Measurements from ENCODE around the gene RABGAP1L.
"Not testable (repeated sequence)": the region's sequence is repeated elsewhere in the genome, so short reads cannot be mapped to it uniquely, and the experiment has no call there.

The RABGAP1L gene

GRCh38 chr1:174837386-174837785, 678.1 kb downstream of the RABGAP1L start:
- in situ Hi-C loops (cut with MboI; ENCODE audit: low sequenced_read_pairs): no loop called here

DNA sequence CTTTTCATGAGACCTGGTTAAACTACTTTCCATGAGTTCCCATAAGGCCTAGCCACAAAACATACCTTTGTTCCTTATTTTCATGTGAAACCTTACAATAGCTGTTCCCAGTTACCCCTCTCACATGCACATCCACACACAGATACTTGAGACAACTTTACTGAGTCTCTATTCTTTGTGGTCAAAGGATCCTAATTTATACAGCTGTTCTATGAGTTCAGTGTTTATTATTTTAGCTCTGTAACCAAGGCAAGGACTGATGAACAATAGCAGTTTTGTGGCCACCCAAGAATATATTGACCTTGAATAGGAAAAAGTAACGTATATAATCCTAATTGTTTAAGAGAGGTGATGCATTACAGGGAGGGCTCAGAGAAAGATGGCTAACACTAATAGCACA, 679.9 kb downstream of the RABGAP1L start:
- in situ Hi-C loops (cut with MboI; ENCODE audit: low sequenced_read_pairs): no loop called here

GRCh38 chr1:174841747-174842146, 682.4 kb downstream of the RABGAP1L start:
- in situ Hi-C loops (cut with MboI; ENCODE audit: low sequenced_read_pairs): no loop called here

DNA sequence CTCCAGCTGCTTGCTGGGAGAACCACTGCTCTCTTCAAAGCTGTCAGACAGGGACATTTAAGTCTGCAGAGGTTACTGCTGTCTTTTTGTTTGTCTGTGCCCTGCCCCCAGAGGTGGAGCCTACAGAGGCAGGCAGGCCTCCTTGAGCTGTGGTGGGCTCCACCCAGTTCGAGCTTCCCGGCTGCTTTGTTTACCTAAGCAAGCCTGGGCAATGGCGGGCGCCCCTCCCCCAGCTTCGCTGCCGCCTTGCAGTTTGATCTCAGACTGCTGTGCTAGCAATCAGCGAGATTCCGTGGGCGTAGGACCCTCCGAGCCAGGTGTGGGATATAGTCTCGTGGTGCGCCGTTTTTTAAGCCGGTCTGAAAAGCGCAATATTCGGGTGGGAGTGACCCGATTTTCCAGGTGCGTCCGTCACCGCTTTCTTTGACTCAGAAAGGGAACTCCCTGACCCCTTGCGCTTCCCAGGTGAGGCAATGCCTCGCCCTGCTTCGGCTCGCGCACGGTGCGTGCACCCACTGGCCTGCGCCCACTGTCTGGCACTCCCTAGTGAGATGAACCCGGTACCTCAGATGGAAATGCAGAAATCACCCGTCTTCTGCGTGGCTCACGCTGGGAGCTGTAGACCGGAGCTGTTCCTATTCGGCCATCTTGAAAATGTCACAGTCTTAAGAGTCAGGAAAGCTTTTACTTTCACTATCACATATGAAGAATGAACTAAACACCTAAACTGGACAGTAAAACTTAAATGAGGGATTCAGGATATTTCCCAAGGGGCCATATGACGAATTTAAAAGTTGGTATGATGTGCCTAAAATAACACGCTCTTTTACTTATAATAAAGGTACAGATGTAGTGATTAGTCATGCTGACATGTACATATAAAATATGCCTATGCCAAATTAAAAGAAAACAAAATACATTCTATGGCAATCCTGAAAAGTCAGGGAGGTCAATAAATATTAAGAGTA, 689.6 kb downstream of the RABGAP1L start:
- in situ Hi-C loops (cut with MboI; ENCODE audit: low sequenced_read_pairs): not testable (repeated sequence)

GRCh38 chr1:174850726-174851125, 691.4 kb downstream of the RABGAP1L start:
- in situ Hi-C loops (cut with MboI; ENCODE audit: low sequenced_read_pairs): no loop called here

GRCh38 chr1:174858301-174858700, 699.0 kb downstream of the RABGAP1L start:
- in situ Hi-C loops (cut with MboI; ENCODE audit: low sequenced_read_pairs): no loop called here

DNA sequence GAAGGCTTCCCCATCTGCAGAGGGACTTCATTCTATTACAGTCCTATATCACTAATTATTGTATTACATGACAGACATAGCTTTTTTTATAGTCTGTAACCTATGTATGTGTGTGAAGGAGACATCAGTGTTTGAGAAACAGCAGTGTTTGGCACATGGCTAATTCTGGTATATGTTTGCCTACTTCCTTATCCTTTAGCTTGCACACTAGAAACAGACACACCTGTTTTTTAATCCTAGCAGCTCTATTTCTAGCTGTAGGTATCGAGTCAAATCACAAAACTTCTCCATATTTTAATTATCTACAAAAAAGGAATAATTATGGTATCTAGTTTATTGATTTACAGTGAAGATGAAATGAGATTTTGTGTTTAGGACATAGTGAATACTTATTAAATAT, 711.0 kb downstream of the RABGAP1L start:
- in situ Hi-C loops (cut with MboI; ENCODE audit: low sequenced_read_pairs): no loop called here

DNA sequence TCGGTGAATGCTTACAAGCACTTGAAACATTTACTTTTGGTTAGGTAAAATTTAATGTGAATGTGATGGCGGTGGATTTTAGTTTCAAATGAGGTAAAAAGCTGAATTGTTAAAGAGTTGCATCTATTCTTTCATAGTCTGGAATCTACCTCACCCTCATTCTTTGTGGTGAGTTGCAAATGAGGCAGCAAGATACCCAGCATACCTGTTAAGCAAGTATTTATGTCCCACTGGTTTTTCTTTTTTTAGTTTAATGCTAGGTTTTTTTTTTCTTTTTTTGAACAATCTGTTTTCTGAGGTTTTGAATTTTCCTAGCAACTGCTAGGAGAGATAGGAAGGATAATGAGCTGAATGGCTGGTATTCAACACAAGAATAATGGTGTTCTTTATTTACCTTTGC, 712.6 kb downstream of the RABGAP1L start:
- in situ Hi-C loops (cut with MboI; ENCODE audit: low sequenced_read_pairs): no loop called here

DNA sequence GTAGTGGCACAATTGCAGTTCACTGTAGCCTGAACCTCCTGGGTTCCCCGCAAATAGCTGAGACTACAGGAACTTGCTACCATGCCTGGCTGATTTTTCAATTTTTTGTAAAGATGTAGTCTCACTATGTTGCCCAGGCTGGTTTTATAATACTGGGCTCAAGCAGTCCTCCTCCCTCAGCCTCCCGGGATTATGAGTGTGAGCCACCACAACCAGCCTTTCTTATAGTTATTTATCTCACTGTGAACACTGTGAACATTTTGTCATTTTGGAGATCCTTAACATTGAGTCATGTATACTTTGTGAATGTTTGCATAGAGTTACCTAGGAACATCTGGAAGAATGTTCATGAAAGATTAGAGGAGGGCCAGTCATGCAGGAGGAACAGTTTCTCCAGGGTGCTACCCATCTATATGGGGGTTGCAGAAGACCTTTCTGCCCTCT, 713.3 kb downstream of the RABGAP1L start:
- in situ Hi-C loops (cut with MboI; ENCODE audit: low sequenced_read_pairs): no loop called here

GRCh38 chr1:174874331-174875053, 715.2 kb downstream of the RABGAP1L start:
- in situ Hi-C loops (cut with MboI; ENCODE audit: low sequenced_read_pairs): no loop called here

- in situ Hi-C loops (cut with MboI; ENCODE audit: low sequenced_read_pairs): no loop called here
These were observed 716.0 kb downstream of the RABGAP1L start for GRCh38 chr1:174875306-174875705.

- in situ Hi-C loops (cut with MboI; ENCODE audit: low sequenced_read_pairs): no loop called here
These were observed 717.9 kb downstream of the RABGAP1L start for GRCh38 chr1:174877208-174877673.

- in situ Hi-C loops (cut with MboI; ENCODE audit: low sequenced_read_pairs): no loop called here
These were observed 720.9 kb downstream of the RABGAP1L start for GRCh38 chr1:174880171-174880570.

GRCh38 chr1:174883409-174883808, 724.1 kb downstream of the RABGAP1L start:
- in situ Hi-C loops (cut with MboI; ENCODE audit: low sequenced_read_pairs): no loop called here

GRCh38 chr1:174884038-174884437, 724.7 kb downstream of the RABGAP1L start:
- in situ Hi-C loops (cut with MboI; ENCODE audit: low sequenced_read_pairs): no loop called here

DNA sequence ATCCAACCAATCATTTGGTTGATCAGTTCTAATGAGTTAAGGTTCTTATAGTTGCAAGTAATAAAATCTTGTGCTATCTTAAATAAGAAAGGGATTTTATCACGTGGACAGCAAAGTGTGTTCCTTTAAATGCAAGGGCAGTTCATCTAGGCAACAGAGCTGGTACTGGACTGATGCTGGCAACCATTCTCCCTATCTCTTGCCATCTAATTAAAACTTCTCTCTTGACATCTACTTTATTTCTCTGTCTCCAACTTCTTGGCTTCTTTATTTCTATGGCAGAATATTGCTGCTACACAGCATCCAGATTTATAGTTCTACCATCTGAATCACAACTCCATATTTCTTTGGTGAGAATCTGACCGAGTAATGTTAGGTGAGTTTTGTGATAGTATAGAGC, 725.2 kb downstream of the RABGAP1L start:
- in situ Hi-C loops (cut with MboI; ENCODE audit: low sequenced_read_pairs): no loop called here

DNA sequence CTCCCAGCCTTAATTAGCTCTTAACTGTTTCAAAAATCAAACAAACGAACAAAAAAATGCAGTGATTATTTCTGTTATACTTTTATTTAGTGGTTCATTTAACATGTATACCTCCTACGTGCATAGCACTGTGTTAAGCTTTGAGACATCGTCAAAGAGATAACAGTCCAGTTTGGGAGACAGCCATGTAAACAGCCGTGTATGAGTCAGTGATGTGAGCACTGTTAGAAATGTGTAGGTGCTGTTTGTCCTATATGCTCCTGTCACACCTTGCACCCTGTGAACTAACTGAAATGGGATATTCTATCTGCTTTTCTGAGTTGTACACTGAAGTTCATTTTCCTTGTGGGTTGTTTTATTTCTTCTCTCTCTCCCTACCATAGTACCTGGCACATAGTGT, 730.7 kb downstream of the RABGAP1L start:
- in situ Hi-C loops (cut with MboI; ENCODE audit: low sequenced_read_pairs): no loop called here

- in situ Hi-C loops (cut with MboI; ENCODE audit: low sequenced_read_pairs): no loop called here
These were observed 732.7 kb downstream of the RABGAP1L start for GRCh38 chr1:174892016-174892415.

- in situ Hi-C loops (cut with MboI; ENCODE audit: low sequenced_read_pairs): no loop called here
These were observed 734.9 kb downstream of the RABGAP1L start for GRCh38 chr1:174894117-174894762.

DNA sequence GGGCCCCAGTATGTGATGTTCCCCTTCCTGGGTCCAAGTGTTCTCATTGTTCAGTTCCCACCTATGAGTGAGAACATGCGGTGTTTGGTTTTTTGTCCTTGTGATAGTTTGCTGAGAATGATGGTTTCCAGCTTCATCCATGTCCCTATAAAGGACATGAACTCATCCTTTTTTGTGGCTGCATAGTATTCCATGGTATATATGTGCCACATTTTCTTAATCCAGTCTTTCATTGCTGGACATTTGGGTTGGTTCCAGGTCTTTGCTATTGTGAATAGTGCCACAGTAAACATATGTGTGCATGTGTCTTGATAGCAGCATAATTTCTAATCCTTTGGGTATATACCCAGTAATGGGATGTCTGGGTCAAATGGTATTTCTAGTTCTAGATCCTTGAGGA, 736.3 kb downstream of the RABGAP1L start:
- in situ Hi-C loops (cut with MboI; ENCODE audit: low sequenced_read_pairs): not testable (repeated sequence)

GRCh38 chr1:174898102-174898797, 738.9 kb downstream of the RABGAP1L start:
- in situ Hi-C loops (cut with MboI; ENCODE audit: low sequenced_read_pairs): no loop called here

Data from HL-60/S4 treated with phorbol 12-myristate 13-acetate at 8.2 ng/mL for 4 days and 3 days (cell line).